Naive B cell (primary cell): ENCODE results near the gene PKN1. TPM values are rescaled to one million over a fixed set of nuclear protein-coding genes. Genes with fewer than 3 reads are reported as not detected.
"Not testable (repeated sequence)": the region's sequence is repeated elsewhere in the genome, so short reads cannot be mapped to it uniquely, and the experiment has no call there.

Source experiments
- ATAC-seq, 2 donors: fragments of 150-1000 bp; cut with Tn5 transposase; 2 replicates each; pipeline ENCODE4 v1.10.0; 2021; ENCODE audit warnings: low read depth in 2 of 2, mild to moderate bottlenecking in 2 of 2, moderate library complexity in 2 of 2
- DNase-seq: peaks from one replicate; pipeline ENCODE4 v3.0.0; 2022
- H3K27ac Mint-ChIP-seq, 6 donors: one replicate each; pipeline ENCODE4 v1.8.0; 2020 to 2022; ENCODE audit warnings: mild to moderate bottlenecking in 6 of 6, mixed read lengths in 6 of 6, moderate library complexity in 5 of 6, inconsistent platforms in 2 of 6
- H3K27me3 Mint-ChIP-seq, 3 donors: one replicate each; pipeline ENCODE4 v1.8.0; 2021 to 2022; ENCODE audit warnings: mixed read lengths in 3 of 3, mild to moderate bottlenecking in 1 of 3
- H3K36me3 Mint-ChIP-seq, 2 donors: one replicate each; pipeline ENCODE4 v1.8.0; 2020 to 2022; ENCODE audit warnings: mixed read lengths in 2 of 2, inconsistent platforms in 1 of 2, mild to moderate bottlenecking in 1 of 2
- H3K4me1 Mint-ChIP-seq, 3 donors: one replicate each; pipeline ENCODE4 v1.8.0; 2020 to 2022; ENCODE audit warnings: mixed read lengths in 3 of 3, inconsistent platforms in 1 of 3, mild to moderate bottlenecking in 1 of 3, moderate library complexity in 1 of 3
- H3K4me3 Mint-ChIP-seq, 8 donors: one replicate each; pipeline ENCODE4 v1.8.0; 2020 to 2022; ENCODE audit warnings: mild to moderate bottlenecking in 8 of 8, mixed read lengths in 8 of 8, moderate library complexity in 8 of 8, inconsistent platforms in 2 of 8
- H3K9me3 Mint-ChIP-seq, 7 donors: one replicate each; pipeline ENCODE4 v1.8.0; 2020 to 2022; ENCODE audit warnings: mixed read lengths in 7 of 7, mild to moderate bottlenecking in 5 of 7, inconsistent platforms in 2 of 7, moderate library complexity in 1 of 7
- polyA plus RNA-seq, 6 donors: library from polyadenylated mRNA; unstranded; fragments of 300-500 nt; fragmentation: Illumina TruSeq; gene quantifications; one replicate each; pipeline ENCODE4 v1.2.3, GENCODE V29; 2021; ENCODE audit warnings: low read depth in 6 of 6

Gene PKN1
- polyA plus RNA-seq, 6 donors from 2014 or later: 37.1 to 67.9 (median 48.0) TPM

GRCh38 chr19:14401468-14402195 is 31.5 kb upstream of the PKN1 start:
- Mint-ChIP-seq H3K27me3 (no peaks in the 10 kb centered on the region), H3K4me3 (peak overlapping the region in 6 of 8 donors; percentile 42 to 88 (median 56)), H3K9me3 (no peaks in the 10 kb centered on the region), H3K36me3 (peaks cover 0 to 15% of the 10 kb centered on the region in 2 donors), H3K4me1 (peaks cover 16 to 39% (median 16%) of the 10 kb centered on the region in 3 donors), H3K27ac (peak overlapping the region; percentile 84 to 96 (median 94))
- ATAC-seq (no peak), DNase-seq (no peak)

- ATAC-seq (no peak), DNase-seq (no peak)
- H3K4me1 Mint-ChIP-seq: peaks cover 21 to 43% (median 22%) of the 10 kb centered on the region in 3 donors
- H3K36me3 Mint-ChIP-seq: peaks cover 0 to 19% of the 10 kb centered on the region in 2 donors
- no peaks in the 10 kb centered on the region for H3K9me3 Mint-ChIP-seq
- H3K27me3 Mint-ChIP-seq: no peaks in the 10 kb centered on the region
- peak overlapping the region in 5 of 6 donors; percentile 78 to 94 (median 91) for H3K27ac Mint-ChIP-seq
- peak overlapping the region in 4 of 8 donors; percentile 16 to 47 (median 40) for H3K4me3 Mint-ChIP-seq
Measured at GRCh38 chr19:14402332-14403144, 30.6 kb upstream of the PKN1 start.

- not testable (repeated sequence) for H3K9me3 Mint-ChIP-seq, H3K27me3 Mint-ChIP-seq, DNase-seq, ATAC-seq
- Mint-ChIP-seq H3K36me3 (peaks cover under 1 to 23% of the 10 kb centered on the region in 2 donors), H3K4me1 (peaks cover 20 to 40% (median 22%) of the 10 kb centered on the region in 3 donors), H3K4me3 (peak overlapping the region in 1 of 8 donors; percentile 25), H3K27ac (peak overlapping the region in 3 of 6 donors; percentile 26 to 94 (median 64))
Measured at GRCh38 chr19:14403145-14403930, 29.8 kb upstream of the PKN1 start.

- no peak for ATAC-seq
- peaks cover 20 to 40% (median 22%) of the 10 kb centered on the region in 3 donors for H3K4me1 Mint-ChIP-seq
- H3K27me3 Mint-ChIP-seq: no peaks in the 10 kb centered on the region
- DNase-seq: no peak
- H3K36me3 Mint-ChIP-seq: peaks cover 6 to 27% of the 10 kb centered on the region in 2 donors
- no peaks in the 10 kb centered on the region for H3K9me3 Mint-ChIP-seq
- H3K4me3 Mint-ChIP-seq: no peak overlapping the region
- H3K27ac Mint-ChIP-seq: peak overlapping the region in 4 of 6 donors; percentile 72 to 91 (median 84)
Measured at GRCh38 chr19:14404312-14404711, 28.8 kb upstream of the PKN1 start.

- peaks cover 6 to 27% of the 10 kb centered on the region in 2 donors for H3K36me3 Mint-ChIP-seq
- H3K4me3 Mint-ChIP-seq: peak overlapping the region in 2 of 8 donors; percentile 30 to 33
- H3K9me3 Mint-ChIP-seq: no peaks in the 10 kb centered on the region
Measured at GRCh38 chr19:14405380-14405757, 27.7 kb upstream of the PKN1 start.

GRCh38 chr19:14405758-14406644 is 27.1 kb upstream of the PKN1 start:
- no peaks in the 10 kb centered on the region for H3K27me3 Mint-ChIP-seq
- no peaks in the 10 kb centered on the region for H3K9me3 Mint-ChIP-seq
- peak; percentile 90 for DNase-seq
- peaks cover 6 to 27% of the 10 kb centered on the region in 2 donors for H3K36me3 Mint-ChIP-seq
- peak; percentile 74 to 85 for ATAC-seq
- peak overlapping the region; percentile 33 to 93 (median 73) for H3K27ac Mint-ChIP-seq
- H3K4me3 Mint-ChIP-seq: peak overlapping the region in 5 of 8 donors; percentile 26 to 80 (median 42)
- H3K4me1 Mint-ChIP-seq: peaks cover 19 to 33% (median 23%) of the 10 kb centered on the region in 3 donors

More at GRCh38 chr19:14405380-14405757, 27.7 kb upstream of the PKN1 start:
- no peak for DNase-seq
- Mint-ChIP-seq H3K4me1 (peaks cover 22 to 39% (median 23%) of the 10 kb centered on the region in 3 donors), H3K27ac (peak overlapping the region in 4 of 6 donors; percentile 32 to 85 (median 64)), H3K27me3 (no peaks in the 10 kb centered on the region)
- no peak for ATAC-seq

GRCh38 chr19:14406645-14407401 is 26.3 kb upstream of the PKN1 start:
- peak overlapping the region; percentile 8 to 93 (median 52) for H3K27ac Mint-ChIP-seq
- no peaks in the 10 kb centered on the region for H3K27me3 Mint-ChIP-seq
- ATAC-seq (no peak), DNase-seq (no peak)
- H3K4me3 Mint-ChIP-seq: peak overlapping the region in 2 of 8 donors; percentile 32 to 33
- H3K36me3 Mint-ChIP-seq: peaks cover 6 to 21% of the 10 kb centered on the region in 2 donors
- no peaks in the 10 kb centered on the region for H3K9me3 Mint-ChIP-seq
- H3K4me1 Mint-ChIP-seq: peaks cover 15 to 31% (median 18%) of the 10 kb centered on the region in 3 donors

GRCh38 chr19:14407605-14408484 is 25.3 kb upstream of the PKN1 start:
- ATAC-seq: no peak
- no peak for DNase-seq

GRCh38 chr19:14408491-14409145 is 24.5 kb upstream of the PKN1 start:
- H3K36me3 Mint-ChIP-seq: peaks cover 6 to 20% of the 10 kb centered on the region in 2 donors
- H3K27me3 Mint-ChIP-seq: no peaks in the 10 kb centered on the region
- DNase-seq (no peak), ATAC-seq (no peak)
- H3K4me3 Mint-ChIP-seq: peak overlapping the region in 4 of 8 donors; percentile 47 to 76 (median 70)
- peaks cover 28 to 35% (median 30%) of the 10 kb centered on the region in 3 donors for H3K4me1 Mint-ChIP-seq
- H3K27ac Mint-ChIP-seq: peak overlapping the region in 4 of 6 donors; percentile 38 to 90 (median 70)
- H3K9me3 Mint-ChIP-seq: no peaks in the 10 kb centered on the region

More at GRCh38 chr19:14407605-14408484, 25.3 kb upstream of the PKN1 start:
- Mint-ChIP-seq H3K9me3 (no peaks in the 10 kb centered on the region), H3K27me3 (no peaks in the 10 kb centered on the region), H3K4me3 (peak overlapping the region in 3 of 8 donors; percentile 9 to 76 (median 75)), H3K27ac (peak overlapping the region in 5 of 6 donors; percentile 24 to 90 (median 56)), H3K36me3 (peaks cover 6 to 20% of the 10 kb centered on the region in 2 donors), H3K4me1 (peaks cover 21 to 31% (median 23%) of the 10 kb centered on the region in 3 donors)
